HG03097 (cell line): ENCODE measurements around the gene MAGI1.

Experiments
- ATAC-seq: cut with Tn5 transposase; IDR thresholded peaks from one replicate; pipeline ENCODE4 v1.9.1; 2021; ENCODE audit not compliant: unreplicated experiment, low FRiP score

The MAGI1 gene

GRCh38 chr3:65816208-65816607 is 222.5 kb downstream of the MAGI1 start:
- no peak for ATAC-seq

DNA sequence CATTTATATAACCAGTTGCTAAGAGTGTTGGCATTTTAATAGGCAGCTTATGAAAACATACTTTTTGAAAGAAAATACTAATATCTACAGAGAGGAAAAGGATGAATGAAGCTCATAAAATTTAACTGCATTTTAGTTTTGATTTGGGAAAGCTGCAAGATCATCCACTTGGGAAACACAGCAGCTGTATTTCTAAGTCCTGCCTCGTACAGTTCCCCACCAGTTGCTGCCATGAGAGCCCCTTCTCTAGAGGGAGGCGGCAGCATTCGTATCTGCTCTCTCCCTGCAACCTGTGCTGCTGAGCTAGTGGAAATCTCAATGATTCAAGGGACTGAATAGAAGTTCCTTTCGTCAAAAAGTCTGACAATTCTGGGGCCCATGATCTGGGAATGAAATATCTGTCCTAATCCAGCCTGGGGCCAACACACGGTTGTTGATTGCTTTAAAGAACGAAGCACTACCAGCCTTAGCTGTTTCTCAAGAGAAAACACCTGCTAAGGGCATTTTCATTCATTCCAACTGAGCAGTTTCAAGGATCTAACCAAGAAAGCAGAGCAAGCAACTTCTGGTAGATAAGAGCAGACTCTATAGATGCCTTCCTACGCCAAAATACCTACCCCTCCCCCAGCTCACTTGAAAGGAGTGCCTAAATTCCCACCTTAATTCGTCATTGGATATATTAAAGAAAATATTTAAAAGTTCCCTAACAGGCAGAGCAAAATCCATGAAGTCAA is 223.7 kb downstream of the MAGI1 start:
- ATAC-seq, result no peak

- no peak for ATAC-seq
These were observed 226.8 kb downstream of the MAGI1 start for GRCh38 chr3:65811892-65812291.

DNA sequence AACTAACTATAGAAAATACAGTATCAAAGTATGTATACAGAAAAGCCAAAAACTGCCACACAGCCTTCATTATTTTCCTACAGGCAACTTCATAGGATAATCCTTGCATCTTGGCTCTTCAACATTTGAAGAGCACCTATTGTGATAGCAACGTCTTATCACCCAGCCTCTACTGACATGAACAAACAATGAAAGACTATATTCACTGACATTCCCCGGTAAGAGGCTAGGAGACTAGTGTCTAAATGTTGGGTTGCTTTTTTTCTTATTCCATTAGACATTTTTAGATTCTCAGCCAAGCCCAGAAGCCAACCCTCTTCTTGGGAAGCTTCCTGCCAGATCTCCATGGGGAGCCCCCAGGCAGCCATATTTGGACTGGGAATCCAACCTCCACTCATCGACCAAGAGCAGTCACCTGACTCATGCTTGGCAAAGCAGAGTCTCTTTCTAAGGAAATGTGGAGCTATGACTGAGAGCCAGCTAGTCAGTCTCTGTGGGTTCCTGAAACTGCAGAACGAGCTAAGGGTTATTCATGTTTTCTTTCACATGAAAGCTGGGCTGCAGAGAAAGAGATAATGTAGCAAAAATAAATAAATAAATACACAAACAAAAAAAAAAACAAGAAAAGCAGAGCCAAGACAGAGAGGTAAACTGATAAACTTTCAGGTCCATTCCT is 227.5 kb downstream of the MAGI1 start:
- ATAC-seq, result no peak

GRCh38 chr3:65810302-65810701 is 228.4 kb downstream of the MAGI1 start:
- ATAC-seq, result no peak

DNA sequence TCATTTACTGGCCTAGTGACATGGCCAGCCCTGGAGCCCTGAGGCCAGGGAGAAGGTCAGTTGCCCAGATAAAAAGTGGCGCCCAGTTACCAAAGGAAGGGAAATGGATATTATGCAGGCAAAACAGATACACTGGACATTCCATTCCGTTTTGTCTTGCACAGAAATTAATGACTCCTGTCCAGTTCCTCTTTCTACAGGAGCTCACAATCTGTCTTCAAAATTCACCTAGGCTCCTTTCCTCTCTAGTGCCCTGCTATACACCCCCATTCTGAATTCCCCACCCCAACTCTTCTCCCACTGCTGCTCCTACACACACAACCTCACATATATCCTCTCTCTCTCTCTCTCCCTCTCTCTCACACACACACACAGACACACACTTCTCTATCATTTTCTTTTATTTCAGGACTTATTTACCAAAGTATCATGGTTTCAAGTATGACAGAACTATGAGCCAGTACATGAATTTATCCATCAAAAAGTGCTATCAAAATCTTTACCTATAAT is 229.0 kb downstream of the MAGI1 start:
- no peak for ATAC-seq

GRCh38 chr3:65808824-65809223 is 229.9 kb downstream of the MAGI1 start:
- no peak for ATAC-seq

GRCh38 chr3:65808407-65808806 is 230.3 kb downstream of the MAGI1 start:
- no peak for ATAC-seq

DNA sequence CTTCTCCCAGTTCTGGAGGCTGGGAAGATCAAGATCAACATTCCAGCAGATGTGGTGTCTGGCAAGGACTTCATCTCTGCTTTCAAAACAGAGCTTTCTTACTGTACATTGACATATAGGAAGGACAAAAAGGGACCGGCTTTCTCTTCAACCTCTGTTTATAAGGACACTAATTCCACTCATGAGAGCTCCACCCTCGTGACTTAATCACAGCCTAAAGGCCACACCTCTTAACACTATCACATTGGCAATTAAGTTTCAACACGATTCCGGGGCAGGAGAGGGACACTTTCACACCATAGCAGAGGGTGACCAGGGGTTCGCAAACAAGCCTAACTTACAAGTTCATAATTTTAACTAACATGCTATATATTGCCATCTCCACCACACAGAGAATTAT is 231.5 kb downstream of the MAGI1 start:
- ATAC-seq, result no peak

DNA sequence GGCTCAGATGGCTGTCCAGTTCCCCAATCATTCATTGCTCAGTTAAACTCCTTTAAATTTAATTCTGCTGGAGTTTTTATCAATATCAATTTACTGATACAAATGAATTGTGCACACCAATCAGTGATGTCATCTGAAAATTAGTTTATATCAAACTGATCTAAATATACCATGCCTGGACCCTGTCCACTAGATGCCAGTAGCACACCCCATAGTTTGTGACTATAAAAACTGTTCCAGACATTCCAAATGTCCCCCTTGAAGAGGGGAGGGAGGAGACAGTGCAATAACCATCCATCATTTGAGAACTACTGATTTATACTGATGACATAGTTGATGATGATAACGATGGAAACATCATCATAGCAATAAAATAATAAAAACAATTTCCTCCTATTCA is 232.1 kb downstream of the MAGI1 start:
- ATAC-seq, result no peak

DNA sequence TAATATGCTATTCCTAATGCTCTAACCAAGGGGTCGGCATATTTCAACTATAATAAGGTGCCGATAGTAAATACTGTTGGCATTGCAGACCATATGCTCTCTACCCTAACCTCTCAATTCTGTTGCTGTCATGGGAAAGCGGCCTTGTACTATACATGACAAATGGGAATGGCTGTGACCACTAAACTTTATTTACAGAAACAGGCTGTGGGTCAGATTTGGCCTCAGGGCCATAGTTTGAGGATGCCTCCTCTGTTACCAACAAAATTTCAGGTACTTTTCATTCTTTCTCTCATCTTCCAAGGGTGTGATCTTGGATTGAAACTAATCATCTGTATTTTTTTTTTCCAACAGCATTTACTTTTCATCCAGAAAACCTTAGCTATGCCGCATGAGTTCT is 242.0 kb downstream of the MAGI1 start:
- ATAC-seq, result no peak

DNA sequence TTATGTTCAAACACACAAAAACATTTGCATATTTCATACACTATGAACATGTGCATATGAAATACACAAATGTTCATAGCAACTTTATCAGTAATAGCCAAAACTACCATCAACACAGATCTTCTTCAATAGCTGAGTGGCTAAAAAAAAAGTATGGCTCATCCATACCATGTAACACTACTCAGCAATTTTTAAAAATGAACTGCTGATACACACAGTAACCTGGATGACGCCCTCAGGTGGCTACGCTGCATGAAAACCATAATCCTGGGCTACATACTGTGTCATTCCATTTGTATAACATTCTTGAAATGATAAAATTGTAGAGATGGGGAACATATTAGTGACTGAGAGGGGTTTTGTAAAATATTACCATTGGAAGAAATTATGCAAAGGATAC is 243.6 kb downstream of the MAGI1 start:
- no peak for ATAC-seq

DNA sequence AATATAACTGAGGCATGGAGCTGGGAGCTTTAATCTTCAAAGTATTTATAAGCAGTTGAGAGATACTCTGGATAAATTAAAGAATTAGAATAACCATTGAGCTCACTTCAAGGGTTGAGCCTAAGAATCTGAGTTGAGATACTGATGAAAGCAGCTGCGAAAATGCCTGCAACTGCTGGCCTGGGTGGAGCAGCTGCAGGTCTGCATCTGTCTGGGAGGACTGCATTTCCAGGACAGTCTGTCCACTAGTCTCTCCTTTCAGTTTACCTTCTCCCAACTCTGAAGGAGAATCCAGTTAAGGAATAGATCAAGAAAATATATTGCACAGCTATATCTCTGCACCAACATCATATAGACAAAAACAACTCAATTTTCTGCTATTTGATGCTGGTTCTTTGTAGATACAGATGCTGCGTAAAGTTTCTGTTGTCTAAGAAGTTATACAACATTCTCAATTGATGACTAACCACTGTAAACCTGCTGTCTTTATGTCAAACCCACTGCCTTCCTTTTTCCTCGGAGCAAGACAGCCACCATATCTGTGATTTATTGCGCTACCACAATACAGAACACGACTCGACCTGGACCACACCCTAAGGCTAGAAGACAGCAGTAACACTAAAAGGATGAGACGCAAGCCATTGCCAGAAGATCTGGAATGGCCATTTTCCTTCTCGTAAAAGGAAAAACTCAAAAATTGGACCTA is 245.1 kb downstream of the MAGI1 start:
- ATAC-seq, result no peak

GRCh38 chr3:65788461-65788860 is 250.3 kb downstream of the MAGI1 start:
- no peak for ATAC-seq

GRCh38 chr3:65787827-65788226 is 250.9 kb downstream of the MAGI1 start:
- no peak for ATAC-seq

DNA sequence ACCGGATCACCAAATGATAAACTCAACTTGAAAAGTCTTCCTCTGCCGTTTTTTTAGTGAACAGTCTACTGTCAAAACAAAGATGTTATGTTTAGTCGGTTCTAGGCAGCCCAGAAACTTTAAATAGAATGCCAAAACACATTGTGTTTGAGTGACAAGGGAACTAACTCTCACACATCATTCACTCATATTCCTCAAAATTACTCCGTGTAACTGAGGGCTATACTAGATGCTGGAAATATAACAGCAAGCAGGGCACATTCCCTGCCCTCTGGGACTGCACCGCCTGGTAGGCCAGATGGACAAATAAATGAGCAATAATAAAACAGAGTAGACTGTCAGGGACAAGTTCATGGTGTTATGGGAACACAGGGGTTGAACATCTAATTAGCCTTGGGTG is 251.4 kb downstream of the MAGI1 start:
- ATAC-seq, result no peak

GRCh38 chr3:65786890-65787289 is 251.8 kb downstream of the MAGI1 start:
- ATAC-seq, result no peak

- ATAC-seq, result no peak
These were observed 253.6 kb downstream of the MAGI1 start for GRCh38 chr3:65785065-65785645.

- no peak for ATAC-seq
These were observed 255.6 kb downstream of the MAGI1 start for GRCh38 chr3:65783117-65783516.

GRCh38 chr3:65781594-65781993 is 257.1 kb downstream of the MAGI1 start:
- ATAC-seq, result no peak

GRCh38 chr3:65779390-65779789 is 259.3 kb downstream of the MAGI1 start:
- ATAC-seq, result no peak
